Measurements from ENCODE around the gene CD52. TPM values are rescaled to one million over a fixed set of nuclear protein-coding genes. Genes with fewer than 3 reads are reported as not detected.
"Not testable (repeated sequence)": the region's sequence is repeated elsewhere in the genome, so short reads cannot be mapped to it uniquely, and the experiment has no call there.

CD52 gene
- total and polyA plus RNA-seq, 5 experiments from 2014 or later, result 772 to 6,863 (median 6,330) TPM

DNA sequence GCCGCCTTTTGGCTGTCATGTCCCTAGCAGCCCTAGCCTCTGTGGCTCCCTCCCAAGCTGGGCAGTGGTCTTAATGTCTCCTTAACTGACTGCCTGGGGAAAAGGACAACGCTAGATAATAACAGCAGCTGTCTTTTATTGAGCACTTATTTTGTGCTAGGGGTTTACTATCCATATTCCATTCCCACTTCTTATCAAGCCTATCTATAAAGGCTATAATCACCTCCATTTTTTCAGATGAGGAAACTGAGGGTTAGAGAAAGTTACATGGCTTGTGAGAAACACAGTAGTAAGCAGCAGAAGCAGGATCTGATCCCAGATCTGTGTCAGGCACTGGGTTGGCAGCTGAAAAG lies 31.7 kb upstream of the CD52 start:
- Mint-ChIP-seq H3K4me3 (peak overlapping the region in 7 of 10 donors; percentile 4 to 88 (median 30)), H3K27me3 (no peaks in the 10 kb centered on the region), H3K27ac (peak overlapping the region; percentile 93 to 100 (median 96)), H3K9me3 (no peaks in the 10 kb centered on the region), H3K36me3 (peaks cover 0 to 20% (median 6%) of the 10 kb centered on the region in 3 donors), H3K4me1 (peaks cover 59 to 100% (median 98%) of the 10 kb centered on the region in 4 donors)
- POLR2A ChIA-PET, result interaction anchor here (1.0 to 30.4 kb wide), 13 partner anchors 8 to 296 kb away, joined by 3 to 2161 read pairs (median 8); partner anchors contain the start of genes CD52, CEP85, HMGN2 and SH3BGRL3
- DNase-seq (no peak), ATAC-seq (no peak)

DNA sequence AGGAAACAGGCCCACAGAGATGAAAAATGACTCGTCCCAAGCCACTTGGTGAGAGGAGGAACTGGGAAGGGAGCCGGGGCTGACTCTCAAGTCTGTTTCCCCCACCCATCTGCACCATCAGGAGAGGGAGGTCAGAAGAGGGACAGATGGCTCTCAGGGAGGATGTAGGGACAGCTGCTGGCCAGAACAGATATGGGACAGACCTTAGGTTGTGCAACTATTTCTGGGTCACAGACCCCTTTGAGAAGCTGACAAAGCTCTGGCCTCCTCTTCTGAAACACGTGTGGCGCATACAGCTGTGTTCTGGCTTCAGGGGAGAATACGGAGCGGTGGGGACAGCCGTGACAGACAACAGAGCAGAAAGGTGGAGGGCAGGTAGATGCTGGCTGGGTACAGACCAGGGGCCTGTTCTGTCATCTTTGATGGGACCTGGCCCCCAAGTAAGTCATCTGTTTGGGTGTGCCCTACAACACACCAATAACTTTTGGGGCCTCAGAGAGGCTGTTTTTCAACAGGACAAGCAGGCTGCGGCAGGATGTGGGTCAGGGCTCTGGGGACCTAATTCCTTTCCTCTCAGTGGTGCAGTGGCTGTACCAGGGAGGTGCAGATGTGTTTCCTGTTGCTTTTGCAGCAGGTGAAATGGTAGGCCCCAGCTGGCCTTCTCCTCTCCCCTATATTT lies 30.6 kb upstream of the CD52 start:
- Mint-ChIP-seq H3K27me3 (no peaks in the 10 kb centered on the region), H3K4me3 (peak overlapping the region; percentile 63 to 88 (median 78)), H3K4me1 (peaks cover 55 to 100% (median 99%) of the 10 kb centered on the region in 4 donors), H3K36me3 (peaks cover 0 to 15% (median 0%) of the 10 kb centered on the region in 3 donors), H3K27ac (peak overlapping the region; percentile 93 to 100 (median 96)), H3K9me3 (no peaks in the 10 kb centered on the region)
- POLR2A ChIA-PET, result interaction anchor here (0.5 to 30.4 kb wide), 17 partner anchors 9 to 1170 kb away, joined by 3 to 2161 read pairs (median 5); partner anchors contain the start of genes CD52, CEP85, SH3BGRL3 and SYF2
- DNase-seq (peak in 9 of 10 donors; percentile 50 to 90 (median 77)), ATAC-seq (peak; percentile 48 to 57)

DNA sequence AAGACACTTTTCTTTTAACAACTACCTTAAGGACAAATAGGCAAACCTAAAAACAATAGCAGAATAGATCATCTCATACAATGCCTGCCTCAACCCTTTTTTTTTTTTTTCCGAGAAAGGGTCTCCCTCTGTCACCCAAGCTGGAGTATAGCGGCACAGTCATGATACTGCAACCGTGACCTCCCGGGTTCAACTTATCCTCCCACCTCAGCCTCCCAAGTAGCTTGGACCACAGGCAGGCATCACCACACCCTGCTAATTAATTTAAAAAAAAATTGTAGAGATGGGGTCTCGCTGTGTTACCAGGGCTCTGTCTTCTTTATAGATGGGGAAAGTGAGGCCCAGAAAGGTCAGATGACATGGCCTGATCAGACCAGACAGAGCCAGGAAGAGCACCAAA lies 29.9 kb upstream of the CD52 start:
- Mint-ChIP-seq H3K27me3 (no peaks in the 10 kb centered on the region), H3K27ac (peak overlapping the region; percentile 93 to 100 (median 96)), H3K36me3 (peaks cover 0 to 11% (median 0%) of the 10 kb centered on the region in 3 donors), H3K4me1 (peaks cover 52 to 100% (median 97%) of the 10 kb centered on the region in 4 donors), H3K4me3 (peak overlapping the region; percentile 63 to 88 (median 78)), H3K9me3 (no peaks in the 10 kb centered on the region)
- ATAC-seq, result no peak
- POLR2A ChIA-PET, result interaction anchor here (0.6 to 30.4 kb wide), 14 partner anchors 9 to 1169 kb away, joined by 3 to 2161 read pairs (median 6); partner anchors contain the start of genes CD52, CEP85, HMGN2 and SH3BGRL3
- peak in 1 of 10 donors; percentile 8 for DNase-seq

DNA sequence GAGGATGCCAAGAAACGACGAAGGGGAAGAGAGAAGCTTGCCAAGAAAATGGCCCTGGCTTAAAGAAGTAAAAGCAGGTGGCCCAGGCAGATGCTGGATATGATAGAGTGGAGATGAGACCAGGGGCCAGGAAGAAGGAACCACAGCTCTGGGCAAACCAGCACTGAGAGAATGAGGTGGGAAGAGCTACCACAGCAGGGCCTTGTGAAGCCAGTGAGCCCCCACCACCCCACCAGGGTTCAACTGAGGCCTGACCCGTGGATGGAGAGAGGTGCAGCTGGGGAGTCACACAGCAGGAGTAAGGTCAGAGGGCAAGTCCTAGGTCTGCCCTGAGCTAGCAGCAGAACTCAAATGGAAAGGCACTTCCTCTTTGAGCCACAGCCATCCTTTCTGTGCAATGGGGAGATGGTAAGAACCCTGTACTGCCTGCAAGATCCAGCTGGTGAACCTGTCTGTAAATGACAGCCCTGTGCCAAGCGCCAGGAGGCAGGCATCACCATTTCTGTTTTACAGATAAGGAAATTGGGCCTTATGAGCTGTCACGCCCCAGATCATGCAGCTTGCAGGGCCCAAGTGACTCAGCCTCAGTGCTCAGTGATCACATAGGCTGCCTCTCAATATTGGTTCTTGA lies 29.3 kb upstream of the CD52 start:
- H3K36me3 Mint-ChIP-seq, result peaks cover 0 to 6% (median 0%) of the 10 kb centered on the region in 3 donors
- no peaks in the 10 kb centered on the region for H3K27me3 Mint-ChIP-seq
- ATAC-seq (peak in 1 of 2 donors; percentile 3), DNase-seq (peak in 2 of 10 donors; percentile 47 to 67)
- peaks cover 46 to 100% (median 93%) of the 10 kb centered on the region in 4 donors for H3K4me1 Mint-ChIP-seq
- peak overlapping the region; percentile 93 to 100 (median 96) for H3K27ac Mint-ChIP-seq
- H3K4me3 Mint-ChIP-seq, result peak overlapping the region; percentile 63 to 88 (median 78)
- H3K9me3 Mint-ChIP-seq, result no peaks in the 10 kb centered on the region
- POLR2A ChIA-PET, result interaction anchor here (0.9 to 30.4 kb wide), 15 partner anchors 10 to 1056 kb away, joined by 3 to 2161 read pairs (median 6); partner anchors contain the start of genes CD52, CEP85, HMGN2 and SH3BGRL3

DNA sequence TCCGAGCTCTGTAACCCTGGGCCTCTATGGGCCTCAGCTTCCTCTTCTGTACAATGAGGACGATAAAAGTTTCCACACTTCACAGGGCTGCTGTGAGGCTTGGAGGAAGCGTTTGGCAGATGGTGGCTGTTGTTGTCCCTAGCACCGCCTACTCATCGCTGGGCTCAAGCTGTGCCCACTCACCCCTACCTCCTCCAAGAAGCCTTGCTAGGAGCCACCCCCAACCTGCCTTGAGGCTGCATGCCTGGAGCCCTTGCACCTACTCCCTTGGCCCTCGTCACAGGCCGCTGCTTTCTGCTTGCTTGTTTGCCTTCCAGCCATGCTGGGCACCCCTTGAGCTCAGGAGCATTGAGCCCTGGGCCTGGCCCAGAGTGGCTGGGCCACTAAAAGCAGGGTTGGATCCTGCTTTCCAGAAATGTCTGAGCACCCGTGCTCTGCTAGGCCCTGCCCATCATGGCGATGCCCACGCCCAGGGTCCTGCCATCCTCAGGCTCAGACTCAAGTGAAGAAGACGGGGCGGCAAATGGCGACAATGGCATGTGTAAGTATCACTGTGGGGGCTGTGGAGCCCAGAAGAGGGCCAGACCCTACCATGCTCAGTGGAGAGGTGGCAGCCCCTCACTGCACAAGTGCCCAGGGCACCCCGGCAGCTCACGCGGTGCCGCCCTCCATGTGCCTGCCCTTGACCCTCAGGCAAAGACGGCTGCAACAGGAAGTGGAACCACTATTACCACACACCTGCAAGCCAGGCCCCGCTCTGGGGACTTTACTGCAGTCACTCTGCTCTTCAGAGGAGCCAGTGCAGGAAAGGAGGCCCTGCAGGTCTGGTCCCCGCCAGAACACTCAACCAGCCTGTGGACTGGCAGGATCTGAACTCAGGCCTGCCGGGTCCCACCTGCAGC lies 28.3 kb upstream of the CD52 start:
- Mint-ChIP-seq H3K27me3 (no peaks in the 10 kb centered on the region), H3K9me3 (no peaks in the 10 kb centered on the region), H3K27ac (peak overlapping the region; percentile 93 to 100 (median 96)), H3K36me3 (peaks cover 0 to 4% (median 0%) of the 10 kb centered on the region in 3 donors), H3K4me1 (peaks cover 44 to 93% (median 84%) of the 10 kb centered on the region in 4 donors), H3K4me3 (peak overlapping the region; percentile 8 to 85 (median 78))
- peak in 4 of 10 donors; percentile 44 to 78 (median 54) for DNase-seq
- POLR2A ChIA-PET, result interaction anchor here (0.5 to 30.4 kb wide), 14 partner anchors 10 to 520 kb away, joined by 3 to 2161 read pairs (median 6); partner anchors contain the start of genes CD52, HMGN2, SH3BGRL3 and UBXN11
- peak; percentile 10 to 17 for ATAC-seq

DNA sequence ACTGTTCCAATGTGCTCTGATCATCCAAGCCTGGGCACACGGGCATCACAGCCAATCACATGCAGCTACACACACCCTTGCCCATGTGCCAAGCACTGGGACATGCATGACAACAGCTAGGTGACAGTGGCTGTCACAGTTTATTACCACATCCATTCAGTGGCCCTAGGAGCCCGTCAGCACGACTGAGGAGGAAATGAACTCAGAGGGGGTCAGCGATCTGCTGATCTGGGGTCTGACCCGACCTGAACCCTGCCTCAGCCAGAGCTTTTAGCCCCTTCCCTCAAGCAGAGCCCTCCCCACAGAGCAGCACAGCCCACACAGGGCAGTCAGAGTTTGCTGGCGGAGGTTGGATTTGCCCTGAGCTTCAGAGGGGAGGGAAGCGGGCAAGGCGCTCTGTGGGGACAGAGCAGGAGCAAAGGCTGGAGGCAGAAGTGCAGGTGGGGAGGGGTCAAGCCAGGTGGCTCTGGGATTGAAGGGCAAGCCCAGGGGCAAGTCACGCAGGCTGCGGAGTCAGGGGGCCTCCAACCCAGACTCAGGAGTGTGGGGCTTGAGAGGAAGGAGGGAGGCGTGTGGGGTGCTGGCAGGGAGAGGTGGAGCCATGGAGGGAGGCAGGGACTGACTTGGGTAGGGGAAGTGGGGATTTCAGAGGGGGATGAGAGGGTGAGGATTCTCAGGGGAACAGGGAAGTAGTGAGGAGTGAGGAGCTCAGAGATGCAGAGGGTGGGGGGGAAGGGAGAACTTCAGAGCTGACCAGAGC lies 27.5 kb upstream of the CD52 start:
- Mint-ChIP-seq H3K4me3 (peak overlapping the region; percentile 8 to 85 (median 76)), H3K27me3 (no peaks in the 10 kb centered on the region)
- ATAC-seq, result peak in 1 of 2 donors; percentile 5

DNA sequence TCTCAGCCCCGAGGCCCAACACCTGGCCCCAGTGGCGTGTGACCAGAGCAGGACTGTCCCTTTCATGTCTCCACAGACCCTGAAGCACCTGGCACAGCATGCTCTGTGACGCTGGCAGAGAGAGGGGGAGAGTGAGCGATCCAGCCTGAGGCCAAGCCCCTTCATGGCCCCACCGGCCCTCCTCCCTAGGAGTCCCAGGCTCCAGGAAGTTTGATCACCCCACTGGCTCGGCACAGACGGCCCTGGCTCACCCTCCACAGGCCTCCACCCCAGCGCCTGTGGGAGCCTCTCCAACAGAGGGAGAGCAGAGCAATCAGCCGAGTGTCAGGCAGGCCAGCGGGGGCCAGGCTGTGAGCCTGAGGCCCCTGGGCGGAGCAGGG lies 26.9 kb upstream of the CD52 start:
- DNase-seq (peak in 1 of 10 donors; percentile 32), ATAC-seq (no peak)
- Mint-ChIP-seq H3K36me3 (peaks cover 0 to 2% (median 0%) of the 10 kb centered on the region in 3 donors), H3K9me3 (no peaks in the 10 kb centered on the region), H3K27me3 (no peaks in the 10 kb centered on the region), H3K27ac (peak overlapping the region; percentile 93 to 100 (median 96)), H3K4me3 (peak overlapping the region in 7 of 10 donors; percentile 28 to 85 (median 75)), H3K4me1 (peaks cover 43 to 87% (median 82%) of the 10 kb centered on the region in 4 donors)
- POLR2A ChIA-PET, result interaction anchor here (6.4 to 30.4 kb wide), 3 partner anchors 9 to 27 kb away, joined by 72 to 2161 read pairs (median 197); partner anchors contain the start of genes CD52, SH3BGRL3 and UBXN11

More for the DNA sequence above, 27.5 kb upstream of the CD52 start:
- POLR2A ChIA-PET, result interaction anchor here (0.5 to 30.4 kb wide), 9 partner anchors 9 to 182 kb away, joined by 4 to 2161 read pairs (median 10); partner anchors contain the start of genes CD52, HMGN2, SH3BGRL3 and UBXN11
- DNase-seq, result no peak
- H3K4me1 Mint-ChIP-seq, result peaks cover 40 to 88% (median 82%) of the 10 kb centered on the region in 4 donors
- H3K9me3 Mint-ChIP-seq, result no peaks in the 10 kb centered on the region
- no peaks in the 10 kb centered on the region for H3K36me3 Mint-ChIP-seq
- peak overlapping the region; percentile 93 to 100 (median 96) for H3K27ac Mint-ChIP-seq

DNA sequence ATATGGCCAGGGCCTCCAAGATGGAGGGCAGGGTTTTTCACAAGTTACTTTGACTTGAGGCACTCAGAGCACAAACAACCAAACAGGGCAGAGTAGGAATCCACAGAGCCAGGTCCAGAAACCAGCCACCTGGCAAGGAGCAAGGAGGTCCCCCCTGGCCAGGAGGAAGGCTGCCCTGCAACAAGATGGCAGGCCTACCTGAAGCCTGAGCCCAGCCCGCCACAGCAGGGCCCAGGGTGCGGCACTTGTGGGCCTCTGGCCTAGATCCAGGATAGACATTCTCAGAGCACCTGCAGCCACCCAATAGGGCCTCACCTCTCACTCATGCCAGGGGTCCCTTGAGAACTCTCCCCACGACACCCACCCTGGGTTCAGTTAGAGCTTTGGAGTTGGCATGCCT lies 26.3 kb upstream of the CD52 start:
- ATAC-seq, result no peak
- POLR2A ChIA-PET, result interaction anchor here (6.4 to 30.4 kb wide), 3 partner anchors 8 to 27 kb away, joined by 72 to 2161 read pairs (median 197); partner anchors contain the start of genes CD52, SH3BGRL3 and UBXN11
- Mint-ChIP-seq H3K27ac (peak overlapping the region; percentile 93 to 100 (median 96)), H3K27me3 (no peaks in the 10 kb centered on the region), H3K36me3 (peaks cover 0 to 2% (median 2%) of the 10 kb centered on the region in 3 donors), H3K4me1 (peaks cover 46 to 86% (median 82%) of the 10 kb centered on the region in 4 donors), H3K9me3 (no peaks in the 10 kb centered on the region), H3K4me3 (peak overlapping the region in 9 of 10 donors; percentile 37 to 85 (median 56))
- DNase-seq, result peak in 1 of 10 donors; percentile 4

DNA sequence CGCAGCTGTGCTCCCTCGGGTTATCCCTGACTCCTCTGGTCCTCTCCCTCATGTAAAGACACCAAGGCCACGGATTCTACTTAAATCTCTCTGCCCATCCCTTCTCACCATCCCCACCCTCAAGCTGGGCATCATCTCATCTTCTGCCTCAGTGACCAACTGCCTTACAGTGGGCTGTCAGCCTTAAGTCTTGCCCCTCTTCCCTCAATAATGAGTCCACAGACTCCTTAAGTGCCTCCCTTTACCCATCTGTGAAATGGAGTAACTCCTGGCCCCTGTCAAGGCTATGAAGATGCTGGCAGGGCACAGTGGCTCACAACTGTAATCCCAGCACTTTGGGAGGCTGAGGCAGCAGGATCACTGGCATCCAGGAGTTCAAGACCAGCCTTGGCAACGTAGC lies 25.8 kb upstream of the CD52 start:
- no peak for DNase-seq
- Mint-ChIP-seq H3K27ac (peak overlapping the region; percentile 93 to 100 (median 96)), H3K9me3 (no peaks in the 10 kb centered on the region), H3K36me3 (peaks cover 0 to 2% (median 2%) of the 10 kb centered on the region in 3 donors), H3K4me1 (peaks cover 45 to 81% (median 78%) of the 10 kb centered on the region in 4 donors), H3K4me3 (peak overlapping the region in 9 of 10 donors; percentile 26 to 75 (median 56)), H3K27me3 (no peaks in the 10 kb centered on the region)
- POLR2A ChIA-PET, result interaction anchor here (6.4 to 30.4 kb wide), 3 partner anchors 8 to 26 kb away, joined by 72 to 2161 read pairs (median 197); partner anchors contain the start of genes CD52, SH3BGRL3 and UBXN11
- no peak for ATAC-seq

DNA sequence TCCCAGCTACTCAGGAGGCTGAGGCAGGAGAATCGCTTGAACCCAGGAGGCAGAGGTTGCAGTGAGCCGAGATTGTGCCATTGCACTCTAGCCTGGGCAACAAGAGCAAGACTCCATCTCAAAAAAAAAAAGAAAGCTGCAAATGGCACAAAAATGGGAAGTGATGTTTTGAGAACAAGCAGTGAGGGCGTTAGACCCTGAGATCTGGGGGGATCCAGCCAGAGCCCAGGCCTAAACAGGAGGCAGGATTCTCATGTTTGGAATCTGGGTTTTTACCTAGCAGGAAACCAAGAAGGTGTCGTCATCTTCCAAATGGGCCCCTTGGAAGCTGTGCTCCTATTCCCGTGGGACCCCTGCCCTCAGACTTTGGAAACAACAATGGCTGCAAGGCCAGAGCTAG lies 25.0 kb upstream of the CD52 start:
- ATAC-seq, H3K9me3 Mint-ChIP-seq, H3K27me3 Mint-ChIP-seq, DNase-seq, H3K36me3 Mint-ChIP-seq: not testable (repeated sequence)
- POLR2A ChIA-PET, result interaction anchor here (0.9 to 30.4 kb wide), 4 partner anchors 7 to 85 kb away, joined by 3 to 2161 read pairs (median 134); partner anchors contain the start of genes CD52, SH3BGRL3 and UBXN11
- Mint-ChIP-seq H3K27ac (peak overlapping the region; percentile 72 to 100 (median 92)), H3K4me3 (peak overlapping the region in 1 of 10 donors; percentile 20), H3K4me1 (peaks cover 37 to 73% (median 70%) of the 10 kb centered on the region in 4 donors)

Measured in naive thymus-derived CD8-positive, alpha-beta T cell (primary cell).